Endothelial cell of umbilical vein (primary cell): Measurements from ENCODE around the gene GALK2.

Experiments used
- EZH2 ChIP-seq: IDR thresholded peaks from 2 replicates; pipeline ENCODE4 v1.6.1; 2012; ENCODE audit warnings: borderline replicate concordance, low read depth, mild to moderate bottlenecking, moderate library complexity, low read length, inconsistent platforms; ENCODE audit not compliant: severe bottlenecking
- FOS ChIP-seq: IDR thresholded peaks from 2 replicates; pipeline ENCODE4 v1.6.1; 2011; ENCODE audit warnings: mild to moderate bottlenecking, low read length, moderate library complexity, borderline replicate concordance; ENCODE audit not compliant: insufficient read depth
- GATA2 ChIP-seq: IDR thresholded peaks from 2 replicates; pipeline ENCODE4 v1.7.0; 2011; ENCODE audit warnings: low read depth, mild to moderate bottlenecking, moderate library complexity, mixed read lengths, low read length; ENCODE audit not compliant: insufficient read length, insufficient read depth
- POLR2A ChIP-seq: IDR thresholded peaks from 2 replicates; pipeline ENCODE4 v1.6.1; 2012; ENCODE audit warnings: low read depth, mild to moderate bottlenecking, control low read depth, low read length
- POLR2AphosphoS5 ChIP-seq: IDR thresholded peaks from 2 replicates; pipeline ENCODE4 v1.6.1; 2012; ENCODE audit warnings: low read depth, mild to moderate bottlenecking, control low read depth, low read length, moderate library complexity; ENCODE audit not compliant: insufficient read depth
- TF ChIP-seq, protein P1 (sequence below), 2 donors: IDR thresholded peaks; 1 replicate in 1 of 2; 2 replicates in 1 of 2; pipeline ENCODE4 v1.5.1; 2011; ENCODE audit warnings: low read length in 2 of 2, mild to moderate bottlenecking in 2 of 2, moderate library complexity in 2 of 2, control low read depth in 1 of 2, inconsistent platforms in 1 of 2, low read depth in 1 of 2; ENCODE audit not compliant: insufficient read depth in 1 of 2; ENCODE audit errors: extremely low read depth in 1 of 2
- TF ChIP-seq, protein P2 (sequence below): IDR thresholded peaks from 2 replicates; pipeline ENCODE4 v1.6.1; 2011; ENCODE audit not compliant: insufficient read depth, insufficient read length

DNA sequence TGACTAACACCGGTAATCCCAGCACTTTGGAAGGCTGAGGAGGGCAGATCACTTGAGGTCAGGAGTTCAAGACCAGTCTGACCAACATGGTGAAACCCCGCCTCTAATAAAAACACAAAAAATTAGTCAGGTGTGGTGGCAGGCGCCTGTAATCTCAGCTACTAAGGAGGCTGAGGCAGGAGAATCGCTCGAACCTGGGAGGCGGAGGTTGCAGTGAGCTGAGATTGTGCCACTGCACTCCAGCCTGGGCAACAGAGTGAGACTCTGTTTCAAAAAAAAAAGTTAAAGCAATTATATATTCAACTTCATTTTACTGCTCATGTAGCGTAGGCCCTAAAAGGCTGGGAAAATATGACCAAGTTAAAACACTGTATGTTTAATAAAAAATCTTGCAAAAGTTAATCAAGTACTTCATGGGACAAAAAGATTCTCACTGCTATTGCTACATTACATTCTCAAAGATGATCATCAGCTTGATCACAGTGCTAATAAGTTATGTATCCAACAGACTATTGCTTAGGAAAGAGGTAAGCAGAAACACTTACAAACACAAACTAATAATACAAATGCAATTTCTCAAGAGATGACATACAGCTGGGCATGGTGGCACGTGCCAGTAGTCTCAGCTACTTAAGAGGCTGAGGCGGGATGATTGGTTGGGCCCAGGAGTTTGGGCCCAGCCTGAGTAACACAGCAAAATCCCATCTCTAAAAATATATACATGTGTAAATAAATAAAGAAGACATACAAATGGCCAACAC is 17.3 kb upstream of the GALK2 start:
- TF ChIP-seq POLR2A (no peak), FOS (no peak), POLR2AphosphoS5 (no peak), EZH2 (no peak), GATA2 (no peak)
- TF ChIP-seq, protein P1, sequence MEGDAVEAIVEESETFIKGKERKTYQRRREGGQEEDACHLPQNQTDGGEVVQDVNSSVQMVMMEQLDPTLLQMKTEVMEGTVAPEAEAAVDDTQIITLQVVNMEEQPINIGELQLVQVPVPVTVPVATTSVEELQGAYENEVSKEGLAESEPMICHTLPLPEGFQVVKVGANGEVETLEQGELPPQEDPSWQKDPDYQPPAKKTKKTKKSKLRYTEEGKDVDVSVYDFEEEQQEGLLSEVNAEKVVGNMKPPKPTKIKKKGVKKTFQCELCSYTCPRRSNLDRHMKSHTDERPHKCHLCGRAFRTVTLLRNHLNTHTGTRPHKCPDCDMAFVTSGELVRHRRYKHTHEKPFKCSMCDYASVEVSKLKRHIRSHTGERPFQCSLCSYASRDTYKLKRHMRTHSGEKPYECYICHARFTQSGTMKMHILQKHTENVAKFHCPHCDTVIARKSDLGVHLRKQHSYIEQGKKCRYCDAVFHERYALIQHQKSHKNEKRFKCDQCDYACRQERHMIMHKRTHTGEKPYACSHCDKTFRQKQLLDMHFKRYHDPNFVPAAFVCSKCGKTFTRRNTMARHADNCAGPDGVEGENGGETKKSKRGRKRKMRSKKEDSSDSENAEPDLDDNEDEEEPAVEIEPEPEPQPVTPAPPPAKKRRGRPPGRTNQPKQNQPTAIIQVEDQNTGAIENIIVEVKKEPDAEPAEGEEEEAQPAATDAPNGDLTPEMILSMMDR (IDR thresholded peaks at IDR 0.05; ENCODE audit: extremely low read depth in 1 of 2, insufficient read depth in 1 of 2, low read depth in 1 of 2, low read length in 2 of 2) = no peak
- TF ChIP-seq, protein P2, sequence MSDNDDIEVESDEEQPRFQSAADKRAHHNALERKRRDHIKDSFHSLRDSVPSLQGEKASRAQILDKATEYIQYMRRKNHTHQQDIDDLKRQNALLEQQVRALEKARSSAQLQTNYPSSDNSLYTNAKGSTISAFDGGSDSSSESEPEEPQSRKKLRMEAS = no peak
